ENCODE results near the gene ANKRD24.
"Not testable (repeated sequence)": the region's sequence is repeated elsewhere in the genome, so short reads cannot be mapped to it uniquely, and the experiment has no call there.

The ANKRD24 gene

GRCh38 chr19:4267901-4268815, 85.7 kb downstream of the ANKRD24 start:
- DNase-seq (ENCODE audit: low spot score), result no peak

GRCh38 chr19:4268816-4269430, 86.4 kb downstream of the ANKRD24 start:
- no peak for DNase-seq (ENCODE audit: low spot score)

- DNase-seq (ENCODE audit: low spot score), result no peak
Observed at GRCh38 chr19:4272894-4273293, 90.4 kb downstream of the ANKRD24 start.

DNA sequence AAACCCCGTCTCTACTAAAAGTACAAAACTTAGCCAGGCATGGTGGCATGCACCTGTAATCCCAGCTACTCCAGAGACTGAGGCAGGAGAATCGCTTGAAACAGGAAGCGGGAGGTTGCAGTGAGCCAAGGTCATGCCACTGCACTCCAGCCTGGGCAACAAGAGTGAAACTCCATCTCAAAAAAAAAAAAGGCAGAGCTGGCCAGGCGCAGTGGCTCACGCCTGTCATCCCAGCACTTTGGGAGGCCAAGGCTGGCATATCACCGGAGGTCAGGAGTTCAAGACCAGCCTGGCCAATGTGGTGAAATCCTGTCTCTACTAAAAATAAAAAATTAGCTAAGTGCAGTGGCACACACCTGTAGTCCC, 91.8 kb downstream of the ANKRD24 start:
- DNase-seq (ENCODE audit: low spot score), result not testable (repeated sequence)

All from RKO (cell line).